Measurements from ENCODE around the gene GNAT3. TPM values are rescaled to one million over a fixed set of nuclear protein-coding genes. Genes with fewer than 3 reads are reported as not detected.

GNAT3 gene
- total RNA-seq, 1 experiment from 2014 or later = not detected

DNA sequence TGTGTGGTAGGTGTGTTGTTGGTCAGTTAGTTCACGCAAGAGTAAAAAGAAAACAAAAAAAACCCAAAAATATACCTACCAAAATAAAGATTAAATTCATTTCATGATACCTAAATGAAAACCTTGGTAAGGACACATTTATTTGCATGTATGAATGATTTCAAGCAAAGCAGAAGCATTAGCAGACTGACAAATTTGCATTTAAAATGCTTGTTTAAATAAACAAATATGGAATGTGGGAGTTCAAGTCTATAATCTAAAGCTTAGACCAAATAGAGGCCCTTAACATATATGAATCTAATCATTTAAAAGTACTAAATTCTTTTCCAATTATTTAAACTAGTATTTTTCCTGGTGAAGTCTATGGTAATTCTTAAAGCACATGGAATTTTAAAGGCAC lies 35.8 kb downstream of the GNAT3 start:
- H3K27ac Mint-ChIP-seq (ENCODE audit: unreplicated experiment) = no peak overlapping the region
- CTCF ChIA-PET = no interaction called here
- H3K4me1 Mint-ChIP-seq (ENCODE audit: low read depth, unreplicated experiment) = no peaks in the 10 kb centered on the region
- intact Hi-C loops (cut with micrococcal nuclease; ENCODE audit: unreplicated experiment) = no loop called here
- no peak for DNase-seq
- H3K27me3 Mint-ChIP-seq (ENCODE audit: unreplicated experiment) = no peaks in the 10 kb centered on the region
- no peak overlapping the region for H3K4me3 Mint-ChIP-seq (ENCODE audit: low read depth, unreplicated experiment)
- TF ChIP-seq, protein P1, sequence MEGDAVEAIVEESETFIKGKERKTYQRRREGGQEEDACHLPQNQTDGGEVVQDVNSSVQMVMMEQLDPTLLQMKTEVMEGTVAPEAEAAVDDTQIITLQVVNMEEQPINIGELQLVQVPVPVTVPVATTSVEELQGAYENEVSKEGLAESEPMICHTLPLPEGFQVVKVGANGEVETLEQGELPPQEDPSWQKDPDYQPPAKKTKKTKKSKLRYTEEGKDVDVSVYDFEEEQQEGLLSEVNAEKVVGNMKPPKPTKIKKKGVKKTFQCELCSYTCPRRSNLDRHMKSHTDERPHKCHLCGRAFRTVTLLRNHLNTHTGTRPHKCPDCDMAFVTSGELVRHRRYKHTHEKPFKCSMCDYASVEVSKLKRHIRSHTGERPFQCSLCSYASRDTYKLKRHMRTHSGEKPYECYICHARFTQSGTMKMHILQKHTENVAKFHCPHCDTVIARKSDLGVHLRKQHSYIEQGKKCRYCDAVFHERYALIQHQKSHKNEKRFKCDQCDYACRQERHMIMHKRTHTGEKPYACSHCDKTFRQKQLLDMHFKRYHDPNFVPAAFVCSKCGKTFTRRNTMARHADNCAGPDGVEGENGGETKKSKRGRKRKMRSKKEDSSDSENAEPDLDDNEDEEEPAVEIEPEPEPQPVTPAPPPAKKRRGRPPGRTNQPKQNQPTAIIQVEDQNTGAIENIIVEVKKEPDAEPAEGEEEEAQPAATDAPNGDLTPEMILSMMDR (IDR thresholded peaks at IDR 0.05; ENCODE audit: unreplicated experiment) = no peak
- no peaks in the 10 kb centered on the region for H3K36me3 Mint-ChIP-seq (ENCODE audit: insufficient read depth, unreplicated experiment)
- H3K9me3 Mint-ChIP-seq (ENCODE audit: low read depth, unreplicated experiment) = no peaks in the 10 kb centered on the region
- no TSS peak for BruUV-seq (replicated peaks)

DNA sequence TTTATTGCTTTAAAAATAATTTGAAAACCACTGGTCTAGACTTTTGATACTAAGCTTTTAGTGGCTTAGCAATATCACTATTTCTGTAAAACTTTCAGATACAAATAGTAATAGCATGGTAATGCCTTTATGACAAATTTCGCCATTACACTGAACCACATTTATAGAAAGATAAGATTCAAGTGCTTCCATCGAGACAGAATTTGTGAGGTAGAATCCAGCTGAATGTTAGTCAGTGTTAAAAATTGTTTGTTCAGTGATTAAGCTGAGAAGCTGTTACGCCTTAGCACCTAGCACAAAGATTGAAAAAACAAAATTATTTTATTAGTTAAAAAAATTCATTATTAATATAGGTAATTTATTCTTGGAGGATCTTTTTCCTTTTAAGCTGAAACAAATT lies 36.5 kb downstream of the GNAT3 start:
- BruUV-seq (replicated peaks) = no TSS peak
- no peaks in the 10 kb centered on the region for H3K27me3 Mint-ChIP-seq (ENCODE audit: unreplicated experiment)
- no peaks in the 10 kb centered on the region for H3K9me3 Mint-ChIP-seq (ENCODE audit: low read depth, unreplicated experiment)
- CTCF ChIA-PET = interaction anchor here (0.6 to 0.7 kb wide), 2 partner anchors 168 to 995 kb away, joined by 3 to 4 read pairs; no protein-coding TSS in a partner anchor
- TF ChIP-seq, protein P1 (IDR thresholded peaks at IDR 0.05; ENCODE audit: unreplicated experiment) = no peak
- intact Hi-C loops (cut with micrococcal nuclease; ENCODE audit: unreplicated experiment) = no loop called here
- H3K27ac Mint-ChIP-seq (ENCODE audit: unreplicated experiment) = no peak overlapping the region
- no peaks in the 10 kb centered on the region for H3K4me1 Mint-ChIP-seq (ENCODE audit: low read depth, unreplicated experiment)
- no peak overlapping the region for H3K4me3 Mint-ChIP-seq (ENCODE audit: low read depth, unreplicated experiment)
- H3K36me3 Mint-ChIP-seq (ENCODE audit: insufficient read depth, unreplicated experiment) = no peaks in the 10 kb centered on the region
- DNase-seq = no peak

GRCh38 chr7:80473751-80474150 lies 38.1 kb downstream of the GNAT3 start:
- H3K9me3 Mint-ChIP-seq (ENCODE audit: low read depth, unreplicated experiment) = no peaks in the 10 kb centered on the region
- TF ChIP-seq, protein P1 (IDR thresholded peaks at IDR 0.05; ENCODE audit: unreplicated experiment) = no peak
- no TSS peak for BruUV-seq (replicated peaks)
- no peak overlapping the region for H3K27ac Mint-ChIP-seq (ENCODE audit: unreplicated experiment)
- no peak overlapping the region for H3K4me3 Mint-ChIP-seq (ENCODE audit: low read depth, unreplicated experiment)
- intact Hi-C loops (cut with micrococcal nuclease; ENCODE audit: unreplicated experiment) = no loop called here
- CTCF ChIA-PET = no interaction called here
- DNase-seq = no peak
- no peaks in the 10 kb centered on the region for H3K4me1 Mint-ChIP-seq (ENCODE audit: low read depth, unreplicated experiment)
- H3K36me3 Mint-ChIP-seq (ENCODE audit: insufficient read depth, unreplicated experiment) = no peaks in the 10 kb centered on the region
- no peaks in the 10 kb centered on the region for H3K27me3 Mint-ChIP-seq (ENCODE audit: unreplicated experiment)

DNA sequence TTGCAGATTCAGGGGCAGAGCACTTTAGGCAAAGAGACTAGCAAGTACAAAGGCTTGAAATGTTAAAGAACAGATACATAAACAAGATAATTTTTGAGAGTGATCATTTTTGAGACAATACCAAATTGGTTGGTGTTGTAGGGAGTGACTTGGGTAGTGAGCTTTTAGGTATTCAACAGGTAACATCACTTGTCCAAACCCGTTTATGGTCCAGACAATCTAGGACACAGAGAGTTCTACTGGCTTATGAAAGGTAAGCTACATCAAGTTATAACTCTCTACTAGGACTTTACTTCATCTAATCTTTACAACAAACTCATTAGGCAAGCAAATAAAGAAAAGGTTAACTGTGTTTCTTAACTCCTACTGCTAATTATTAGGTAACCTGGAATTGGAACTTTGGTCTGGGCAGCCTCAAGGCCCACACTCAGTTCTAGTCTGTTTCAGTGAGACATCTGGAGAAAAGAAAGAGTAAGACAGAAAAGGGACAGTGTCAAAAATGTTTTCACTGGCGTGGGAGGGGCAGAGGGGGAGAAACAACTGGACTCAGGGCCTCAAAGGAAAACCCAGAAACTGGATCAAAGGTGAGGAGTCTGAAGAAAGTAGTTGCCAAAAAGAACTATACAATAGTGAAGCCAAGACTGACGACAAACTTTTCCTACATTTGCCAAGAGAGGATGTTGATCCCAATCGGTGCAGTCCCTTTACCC lies 39.2 kb downstream of the GNAT3 start:
- intact Hi-C loops (cut with micrococcal nuclease; ENCODE audit: unreplicated experiment) = no loop called here
- no peaks in the 10 kb centered on the region for H3K9me3 Mint-ChIP-seq (ENCODE audit: low read depth, unreplicated experiment)
- no peak overlapping the region for H3K27ac Mint-ChIP-seq (ENCODE audit: unreplicated experiment)
- no peaks in the 10 kb centered on the region for H3K4me1 Mint-ChIP-seq (ENCODE audit: low read depth, unreplicated experiment)
- TF ChIP-seq, protein P1 (IDR thresholded peaks at IDR 0.05; ENCODE audit: unreplicated experiment) = no peak
- no TSS peak for BruUV-seq (replicated peaks)
- DNase-seq = no peak
- CTCF ChIA-PET = no interaction called here
- no peaks in the 10 kb centered on the region for H3K27me3 Mint-ChIP-seq (ENCODE audit: unreplicated experiment)
- no peaks in the 10 kb centered on the region for H3K36me3 Mint-ChIP-seq (ENCODE audit: insufficient read depth, unreplicated experiment)
- no peak overlapping the region for H3K4me3 Mint-ChIP-seq (ENCODE audit: low read depth, unreplicated experiment)
